Daoy (cell line): ENCODE data around the gene CRAMP1. TPM values are rescaled to one million over a fixed set of nuclear protein-coding genes. Genes with fewer than 3 reads are reported as not detected.

Experiments
- DNase-seq: peaks from one replicate; pipeline ENCODE4 v3.0.0-alpha.2; 2015; ENCODE audit warnings: low read depth
- total RNA-seq: library from RNA; depleted of rRNA; stranded (reverse); fragments of >200 nt; shearing (Covaris generic); gene quantifications from 2 replicates; pipeline ENCODE4 v1.2.3, GENCODE V29; 2014

Gene CRAMP1
- total RNA-seq, 1 experiment from 2014 or later = 5.8 TPM

DNA sequence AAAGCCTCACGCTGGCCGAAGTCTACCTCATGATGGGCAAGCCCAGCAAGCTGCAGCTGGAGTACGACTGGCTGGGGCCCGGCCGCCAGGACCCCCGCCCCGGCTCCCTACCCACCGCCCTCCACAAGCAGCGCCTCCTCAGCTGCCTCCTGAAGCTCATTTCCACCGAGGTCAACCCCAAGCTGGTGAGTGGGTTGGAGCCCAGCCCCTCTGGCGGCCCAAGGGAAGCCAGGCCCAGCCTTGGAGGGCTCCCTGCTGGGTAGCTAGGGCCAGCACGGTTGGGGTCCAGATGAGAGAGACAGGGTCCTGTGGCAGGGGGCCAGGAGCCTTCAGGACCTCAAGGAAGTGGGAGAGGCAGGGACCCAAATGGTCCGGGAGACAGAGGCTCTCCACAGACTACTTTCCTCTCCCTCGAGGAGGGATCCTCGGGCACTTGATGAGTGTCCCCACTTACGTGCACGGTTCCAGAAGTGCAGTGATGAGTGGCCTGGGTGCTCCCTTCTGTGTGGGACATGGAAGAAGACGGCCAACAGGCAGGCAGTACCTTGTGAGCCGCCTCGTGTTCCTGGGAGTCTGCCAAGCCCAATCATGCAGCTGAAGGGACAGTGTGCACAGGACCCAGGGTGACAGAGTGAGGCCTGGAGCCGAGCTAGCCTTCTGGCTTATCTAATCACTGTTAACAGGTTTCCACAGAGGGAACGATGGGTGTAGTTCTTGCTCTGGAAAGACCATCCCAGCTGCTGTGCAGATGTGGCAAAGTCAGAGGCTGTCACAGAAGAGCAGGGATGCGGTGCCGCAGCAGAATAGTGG is 44.9 kb downstream of the CRAMP1 start:
- DNase-seq = no peak

DNA sequence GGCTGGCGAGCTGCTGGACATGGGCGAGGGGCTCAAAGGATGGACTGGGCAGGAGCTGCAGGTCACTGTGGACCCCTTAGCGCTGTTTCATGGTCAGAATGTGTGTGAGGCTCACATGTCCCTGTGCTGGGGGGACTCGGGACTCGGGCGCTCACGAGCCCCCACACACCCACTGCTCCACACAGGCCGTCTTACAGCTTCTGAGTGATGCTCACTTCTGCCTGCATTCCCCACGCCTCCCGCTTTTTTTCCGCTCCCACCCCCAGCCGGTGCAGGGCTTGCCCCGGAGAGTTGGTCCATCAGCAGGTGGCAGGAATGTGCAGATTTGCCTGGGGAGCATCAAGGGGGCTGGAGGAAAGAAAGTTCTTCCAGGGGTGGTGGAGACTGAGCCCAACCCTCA is 45.7 kb downstream of the CRAMP1 start:
- DNase-seq = no peak

DNA sequence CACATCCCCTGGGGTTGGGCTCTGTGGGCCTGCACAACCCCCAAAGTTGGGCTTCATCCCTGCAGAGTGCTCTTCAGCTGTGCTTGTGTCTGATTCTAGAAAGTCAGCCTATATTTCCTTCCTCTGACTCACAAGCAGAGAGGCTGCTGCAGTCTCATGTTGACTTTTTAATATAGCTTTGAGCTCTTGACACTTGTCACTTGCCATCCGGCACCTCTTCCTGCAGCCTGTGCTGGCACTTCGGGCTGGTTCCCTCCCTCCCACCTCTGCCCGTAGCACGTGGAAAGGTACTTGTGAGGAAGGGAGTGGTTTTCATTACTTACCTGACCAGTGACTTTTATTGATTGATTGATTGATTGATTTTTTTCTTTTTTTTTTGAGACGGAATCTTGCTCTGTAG is 46.9 kb downstream of the CRAMP1 start:
- DNase-seq = no peak

GRCh38 chr16:1661826-1662225 is 49.7 kb downstream of the CRAMP1 start:
- no peak for DNase-seq

DNA sequence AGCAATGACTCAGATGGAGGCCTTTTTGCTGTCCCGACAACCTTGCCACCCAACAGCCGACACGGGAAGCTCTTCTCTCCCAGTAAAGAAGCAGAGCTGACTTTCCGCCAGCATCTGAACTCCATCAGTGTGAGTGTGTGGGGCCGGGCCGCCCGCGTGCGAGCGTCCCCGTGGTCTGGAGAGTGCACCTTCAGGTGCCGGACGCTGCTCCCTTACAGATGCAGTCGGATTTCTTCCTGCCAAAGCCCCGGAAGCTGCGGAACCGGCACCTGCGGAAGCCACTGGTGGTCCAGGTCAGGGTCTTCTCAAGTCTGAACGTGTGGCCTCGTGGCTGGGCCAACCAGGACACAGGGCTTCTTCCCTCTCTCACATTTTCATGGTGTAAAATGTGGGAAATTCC is 50.4 kb downstream of the CRAMP1 start:
- no peak for DNase-seq

DNA sequence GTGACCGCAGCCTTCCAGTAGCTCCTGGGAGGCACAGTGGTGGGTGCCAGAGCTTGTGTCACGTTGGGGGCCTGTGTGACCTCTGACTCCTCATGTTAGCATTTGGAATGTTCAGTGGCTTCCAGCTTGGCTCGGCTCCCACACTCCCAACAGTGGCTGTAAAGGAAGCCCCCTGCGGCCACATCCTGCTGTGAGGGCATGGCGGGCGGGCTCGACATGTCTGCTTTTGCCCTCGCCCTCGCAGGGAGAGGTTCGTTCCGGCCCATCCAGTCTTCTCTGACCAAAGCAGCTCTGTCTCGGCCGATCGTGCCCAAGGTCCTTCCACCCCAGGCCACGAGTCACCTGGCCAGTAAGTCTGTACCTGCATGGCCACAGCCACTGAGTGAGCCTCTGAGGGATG is 53.7 kb downstream of the CRAMP1 start:
- DNase-seq = no peak

DNA sequence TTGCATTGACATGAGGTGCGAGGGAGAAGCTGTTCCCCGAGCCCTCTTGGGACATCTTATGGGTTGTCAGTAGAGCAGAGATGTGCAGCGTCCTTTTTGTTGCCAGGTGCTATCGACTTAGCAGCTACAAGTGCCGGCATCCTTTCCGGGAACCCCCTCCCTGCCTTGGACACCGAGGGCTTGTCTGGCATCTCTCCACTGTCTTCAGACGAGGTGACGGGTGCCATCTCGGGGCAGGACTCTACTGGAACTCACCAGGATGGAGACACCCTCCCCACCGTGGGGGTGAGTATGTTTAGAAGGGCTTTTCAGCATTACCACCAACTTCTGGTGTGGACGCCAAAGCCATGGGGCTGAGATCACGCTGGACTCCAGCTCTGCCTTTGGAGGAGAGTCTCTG is 54.2 kb downstream of the CRAMP1 start:
- DNase-seq = no peak

DNA sequence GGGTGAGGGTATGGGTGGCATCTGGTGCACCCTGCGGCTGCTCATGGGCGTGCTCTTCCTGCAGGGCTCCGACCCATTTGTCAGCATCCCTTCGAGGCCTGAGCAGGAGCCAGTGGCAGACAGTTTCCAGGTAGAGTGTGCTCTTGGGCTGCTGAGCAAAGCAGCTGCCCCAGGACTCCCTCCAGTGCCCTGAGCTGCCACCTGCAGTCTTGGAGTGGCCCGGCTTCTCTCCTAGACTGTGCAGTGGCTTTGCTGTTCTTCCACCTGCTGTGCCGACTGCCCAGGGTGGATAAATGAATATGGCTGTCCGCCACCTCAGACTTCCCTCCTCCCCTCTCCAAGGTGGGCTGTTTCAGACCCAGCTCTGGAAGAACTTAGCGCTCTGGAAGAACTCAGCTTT is 55.1 kb downstream of the CRAMP1 start:
- no peak for DNase-seq

DNA sequence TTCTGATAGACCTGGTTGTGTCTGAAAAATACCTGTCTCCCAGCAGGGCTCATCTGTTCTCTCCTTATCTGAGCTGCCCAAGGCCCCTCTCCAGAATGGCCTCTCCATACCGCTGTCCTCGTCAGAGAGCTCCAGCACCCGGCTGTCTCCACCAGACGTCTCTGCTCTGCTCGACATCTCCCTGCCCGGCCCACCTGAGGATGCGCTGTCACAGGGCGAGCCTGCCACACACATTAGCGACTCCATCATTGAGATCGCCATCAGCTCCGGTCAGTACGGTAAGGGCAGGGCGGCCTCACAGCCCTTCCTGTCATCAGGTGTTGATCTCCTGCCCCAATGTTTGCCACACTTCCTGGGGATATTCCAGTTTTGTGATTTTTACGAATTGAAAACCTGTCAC is 55.8 kb downstream of the CRAMP1 start:
- DNase-seq = no peak

GRCh38 chr16:1668612-1669319 is 56.6 kb downstream of the CRAMP1 start:
- no peak for DNase-seq

DNA sequence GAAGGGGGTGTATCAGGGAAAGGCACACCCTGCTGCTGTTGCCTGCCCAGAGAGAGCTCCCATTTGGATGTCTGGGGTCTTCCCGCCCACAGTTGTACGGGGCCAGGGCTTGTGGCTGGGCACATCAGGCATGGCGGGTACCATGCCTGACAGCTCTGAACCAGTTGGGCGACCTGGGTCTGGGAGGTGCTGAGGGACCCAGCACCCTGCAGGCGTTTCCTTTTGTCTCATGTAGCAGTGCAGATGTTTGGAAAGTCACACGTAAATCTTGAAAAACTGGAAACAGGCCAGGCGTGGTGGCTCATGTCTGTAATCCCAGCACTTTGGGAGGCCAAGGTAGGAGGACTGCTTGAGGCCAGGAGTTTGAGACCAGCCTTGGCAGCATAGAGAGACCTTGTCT is 57.5 kb downstream of the CRAMP1 start:
- DNase-seq = no peak

GRCh38 chr16:1670371-1670770 is 58.2 kb downstream of the CRAMP1 start:
- no peak for DNase-seq

- DNase-seq = no peak
These were observed 58.7 kb downstream of the CRAMP1 start for GRCh38 chr16:1670866-1671265.

GRCh38 chr16:1673424-1674151 is 61.4 kb downstream of the CRAMP1 start:
- DNase-seq = no peak

- DNase-seq = no peak
These were observed 62.1 kb downstream of the CRAMP1 start for GRCh38 chr16:1674306-1674705.

DNA sequence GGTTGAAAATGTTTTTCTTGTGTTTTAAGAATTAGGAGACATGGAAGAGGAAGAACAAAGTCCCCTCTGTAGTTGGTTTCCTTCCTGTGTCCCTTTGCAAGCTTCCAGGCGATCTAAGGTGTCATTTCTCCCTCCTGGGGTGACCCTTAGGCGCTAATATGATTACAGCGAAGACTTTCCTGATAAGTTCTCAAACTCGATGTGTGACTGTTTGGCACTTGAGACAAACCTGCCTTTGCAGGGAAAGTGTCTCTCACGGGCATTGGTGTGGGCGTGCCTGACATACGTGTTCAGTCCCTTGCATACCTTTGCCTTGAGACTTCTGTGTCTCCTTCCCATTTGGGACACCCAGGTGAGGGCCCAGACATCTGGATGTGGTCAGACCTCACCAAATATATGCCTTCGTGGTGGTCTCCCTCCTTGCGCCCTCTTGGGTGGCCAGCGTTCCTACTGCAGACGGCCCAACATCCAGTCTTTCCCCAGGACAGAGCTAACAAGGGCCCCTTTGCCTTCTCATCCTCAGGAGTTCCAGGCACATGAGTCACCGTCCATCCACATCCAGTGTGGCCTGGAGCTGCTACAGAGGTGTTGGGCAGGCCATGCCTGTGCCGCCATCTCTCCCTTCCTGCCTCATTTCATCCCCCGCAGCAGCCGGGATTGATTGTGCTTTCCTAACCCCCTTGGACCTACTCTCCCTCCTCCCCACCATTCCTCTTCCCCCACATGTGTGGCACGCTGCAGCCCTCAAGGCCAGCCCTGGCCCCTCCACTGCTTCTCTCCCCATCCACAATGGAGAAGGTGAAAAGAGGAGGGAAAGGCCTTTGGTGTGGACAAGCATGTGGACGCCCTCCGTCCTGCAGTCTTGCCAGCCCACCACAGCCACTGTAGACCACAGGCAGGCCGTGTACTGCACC is 62.8 kb downstream of the CRAMP1 start:
- peak; percentile 67 for DNase-seq

DNA sequence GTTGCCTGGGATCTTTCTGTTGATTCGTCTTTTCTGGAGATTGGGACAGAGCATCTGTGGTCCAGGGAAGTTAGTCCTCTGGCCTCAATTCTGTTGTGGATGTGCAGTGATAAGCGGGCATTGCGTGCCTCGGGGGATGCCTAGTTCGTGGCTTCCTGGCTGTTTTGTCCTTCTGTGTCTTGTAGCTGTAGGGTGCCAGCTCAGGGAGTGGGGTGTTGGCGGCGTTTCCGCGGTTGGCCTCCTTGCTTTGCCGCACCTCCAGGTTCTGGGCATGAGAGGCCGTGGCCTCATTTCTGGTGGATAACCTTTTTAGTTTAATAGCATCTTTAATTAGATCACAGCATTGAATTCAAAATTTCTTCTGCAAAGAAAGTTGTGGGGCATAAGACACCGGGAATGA is 64.5 kb downstream of the CRAMP1 start:
- no peak for DNase-seq

DNA sequence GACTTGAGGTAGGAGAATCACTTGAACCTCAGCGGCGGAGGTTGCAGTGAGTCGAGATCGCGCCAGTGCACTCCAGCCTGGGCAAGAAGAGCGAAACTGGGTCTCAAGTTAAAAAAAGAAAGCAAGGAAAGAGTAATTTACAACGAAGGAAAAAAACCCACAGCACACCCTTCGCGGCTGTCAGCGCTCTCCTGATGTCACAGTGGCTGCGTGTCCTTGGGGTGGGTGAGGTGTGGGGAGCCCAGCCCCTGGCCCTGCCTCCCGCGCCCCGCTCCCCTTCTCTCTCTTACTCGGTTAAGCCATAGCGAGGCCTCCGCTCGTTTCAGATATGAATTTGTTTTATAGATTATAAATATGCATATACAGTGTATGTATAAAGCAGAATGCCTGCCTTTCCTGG is 65.2 kb downstream of the CRAMP1 start:
- no peak for DNase-seq

GRCh38 chr16:1677942-1678499 is 65.9 kb downstream of the CRAMP1 start, which contains the start of gene JPT2:
Gene JPT2, plus strand, starts transcription at chr16:1678279. Its CDS starts 34 bp downstream, at chr16:1678313.
- peak; percentile 98 for DNase-seq

DNA sequence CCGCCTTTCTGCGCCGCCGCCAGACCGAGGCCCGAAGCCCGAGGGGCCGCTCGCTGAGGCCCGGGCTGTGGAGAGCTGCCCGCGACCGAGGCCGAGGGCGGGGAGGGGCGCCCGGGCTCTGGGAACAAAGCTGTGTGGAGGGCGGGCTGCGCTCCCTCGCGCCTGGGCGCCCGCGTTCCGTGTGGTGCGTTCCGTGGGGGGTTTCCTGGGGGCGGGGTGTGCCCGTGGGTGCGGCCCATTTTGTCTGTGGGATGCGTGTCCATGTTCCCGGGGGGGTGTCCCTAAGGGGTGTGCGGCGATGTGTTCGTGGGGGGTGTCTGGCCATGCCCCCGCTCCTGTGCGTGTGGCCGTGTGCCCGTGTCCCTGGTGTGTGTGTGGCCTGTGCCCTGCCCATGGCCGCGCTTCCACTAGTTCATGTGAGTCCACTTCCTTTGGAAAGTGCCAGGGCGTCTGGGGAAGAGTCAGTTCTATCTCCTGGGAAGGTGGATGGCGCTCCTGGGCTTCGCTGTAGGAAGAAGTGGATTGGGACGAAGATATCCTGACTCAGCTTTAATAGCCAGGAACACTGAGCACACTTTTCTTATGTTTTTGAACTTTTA is 66.4 kb downstream of the CRAMP1 start:
- peak; percentile 45 for DNase-seq

DNA sequence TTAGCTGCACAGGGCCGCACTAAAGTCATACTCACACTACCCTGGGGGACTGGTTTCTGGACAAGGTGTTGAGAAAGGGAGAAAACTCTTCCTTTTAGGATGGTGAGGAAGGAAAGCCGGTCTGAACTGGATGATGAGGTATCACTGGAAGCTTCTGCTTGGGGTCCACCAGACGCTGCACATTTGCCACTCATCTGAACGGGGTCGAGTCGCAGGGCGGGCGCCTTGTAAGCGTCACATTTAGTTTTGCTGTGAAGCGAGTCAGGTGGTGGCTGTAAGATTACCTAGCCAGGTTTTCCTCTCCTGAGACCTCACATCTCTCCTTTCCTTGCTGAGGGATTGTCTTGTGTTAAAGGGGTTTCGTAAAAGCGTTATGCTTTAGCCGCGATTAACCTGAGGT is 68.2 kb downstream of the CRAMP1 start:
- DNase-seq = no peak
